Activated CD4-positive, alpha-beta T cell treated with anti-CD3 and anti-CD28 coated beads, Interleukin-2, amount 50 U/mL, for 24 hours (primary cell): ENCODE results near the gene MATN4.

Experiments
- DNase-seq, 2 donors: peaks; one replicate each; pipeline ENCODE4 v3.0.0-alpha.2; 2020; ENCODE audit warnings: low read depth in 1 of 2, low spot score in 1 of 2

The MATN4 gene

DNA sequence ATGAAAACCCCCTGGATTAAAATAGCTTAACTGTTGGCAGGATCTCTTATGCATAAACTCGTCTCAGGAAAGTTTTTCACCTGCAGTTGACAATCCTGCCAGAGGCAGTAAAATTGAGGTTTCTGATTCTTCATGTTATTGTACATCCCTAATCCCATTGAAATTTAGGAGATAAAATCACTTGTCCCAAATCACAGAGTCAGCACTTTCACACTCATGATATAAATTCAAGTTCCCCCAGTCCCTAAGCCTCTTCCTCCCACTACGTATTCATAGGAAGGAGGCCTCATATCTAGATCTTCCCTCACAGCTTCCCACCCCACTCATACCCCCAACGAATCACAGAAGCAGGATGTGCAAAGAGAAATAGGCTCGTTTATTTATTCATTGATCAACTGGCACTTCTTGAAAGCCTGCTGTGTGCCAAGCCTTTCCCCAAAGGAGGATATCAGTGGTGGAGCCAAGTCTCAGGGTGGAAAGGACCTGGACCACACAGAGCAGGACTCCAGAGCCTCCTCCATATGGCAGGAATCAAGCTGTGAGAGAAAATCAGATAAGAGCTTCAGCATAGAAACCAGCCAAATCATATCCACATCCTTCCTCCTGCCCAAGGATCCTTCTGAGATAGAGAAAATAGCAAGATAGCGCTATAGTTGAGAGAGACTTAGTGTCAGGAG, 56.1 kb downstream of the MATN4 start:
- DNase-seq, result no peak

DNA sequence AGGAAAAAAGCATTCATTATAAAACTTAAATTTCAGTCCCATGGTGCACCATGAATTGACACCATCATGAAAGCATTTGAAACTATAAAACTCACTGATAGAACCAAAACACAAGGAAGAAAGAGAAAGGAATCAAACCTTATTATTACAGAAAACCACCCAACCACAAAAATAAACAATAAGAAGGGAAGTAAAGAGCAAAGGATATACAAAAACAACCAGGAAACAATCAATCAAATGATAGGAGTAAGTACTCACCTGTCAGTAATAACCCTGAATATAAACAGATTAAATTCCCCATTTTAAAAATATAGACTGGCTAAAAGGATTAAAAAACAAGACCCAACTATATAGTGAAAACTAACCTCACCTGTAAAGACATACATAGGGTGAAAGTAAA, 59.5 kb downstream of the MATN4 start:
- DNase-seq, result no peak

DNA sequence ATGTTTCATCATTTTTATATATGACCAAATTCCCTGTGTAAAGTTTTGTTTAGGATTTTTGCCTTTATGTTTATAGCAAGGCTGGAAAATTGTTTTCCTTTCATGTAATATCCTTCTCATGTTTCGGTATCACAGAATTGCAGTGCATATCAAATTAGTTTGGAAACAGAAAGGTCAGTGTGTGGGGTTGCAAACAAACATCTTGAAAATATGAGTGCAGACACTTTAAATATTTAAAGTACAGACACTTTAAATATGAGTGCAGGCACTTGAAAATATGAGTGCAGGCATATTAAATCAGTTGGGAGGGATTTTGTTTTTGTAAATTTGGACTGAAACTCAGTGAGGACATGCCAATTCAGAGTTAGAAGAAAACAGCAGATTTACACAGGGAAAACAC, 60.2 kb downstream of the MATN4 start:
- DNase-seq, result no peak

DNA sequence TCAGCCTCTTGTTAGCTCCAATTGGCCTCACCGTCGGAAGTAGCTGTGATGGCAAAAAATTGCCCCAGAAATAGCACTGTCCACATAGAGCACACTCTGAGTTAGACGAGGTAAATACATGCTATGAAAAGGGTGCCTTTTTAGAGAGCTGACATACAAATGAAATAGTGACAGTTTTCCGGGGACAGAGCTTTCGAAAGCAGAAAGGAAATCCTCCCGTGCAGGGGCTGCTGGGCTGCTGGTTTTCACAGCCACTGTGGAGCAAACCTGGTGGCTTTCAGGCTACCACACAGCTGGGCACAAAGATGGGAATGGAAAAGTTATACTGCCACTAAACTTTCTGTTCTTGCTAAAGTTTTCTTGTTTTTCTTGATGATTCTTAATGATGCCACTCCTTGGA, 62.0 kb downstream of the MATN4 start:
- DNase-seq, result no peak
